Measurements from ENCODE around the gene HINT3. TPM values are rescaled to one million over a fixed set of nuclear protein-coding genes. Genes with fewer than 3 reads are reported as not detected.

HINT3 gene
- total and polyA plus RNA-seq, 2 donors (not counting 3 experiments of a cell fraction or from before 2014, with no cell fraction given): 1.8 to 8.4 TPM

- ChIA-PET CTCF (interaction anchor here (0.8 to 2.8 kb wide), 32 partner anchors 8 to 1695 kb away, joined by 3 to 18 read pairs (median 4); partner anchors contain the start of genes HINT3, NCOA7, RNF146 and TRMT11), POLR2A (interaction anchor here (1.2 kb wide), 1 partner anchor 8 kb away, joined by 4 read pairs; the partner anchor contains the start of gene TRMT11)
- peaks cover 4% of the 10 kb centered on the region for H4K20me1 ChIP-seq (replicated peaks; ENCODE audit: control insufficient read depth, extremely low read depth, insufficient read depth, low read length)
- TF ChIP-seq GATA2 (IDR thresholded peaks at IDR 0.05; ENCODE audit: insufficient read depth, insufficient read length, low read depth, low read length) (no peak), JUN (IDR thresholded peaks at IDR 0.05; ENCODE audit: borderline replicate concordance, insufficient read depth, insufficient read length, low read depth) (no peak), POLR2A (IDR thresholded peaks at IDR 0.05; ENCODE audit: low read depth, low read length) (no peak), MAX (IDR thresholded peaks at IDR 0.05; ENCODE audit: insufficient read depth, insufficient read length) (no peak), MYC (IDR thresholded peaks at IDR 0.05; ENCODE audit: low read depth, low read length) (no peak), CTCF (IDR thresholded peaks at IDR 0.05; ENCODE audit: extremely low read depth in 1 of 2, insufficient read depth in 1 of 2, low read depth in 1 of 2, low read length in 2 of 2) (no peak), FOS (IDR thresholded peaks at IDR 0.05; ENCODE audit: borderline replicate concordance, insufficient read depth, low read length) (no peak), POLR2AphosphoS5 (IDR thresholded peaks at IDR 0.05; ENCODE audit: insufficient read depth, low read depth, low read length) (no peak), EZH2 (IDR thresholded peaks at IDR 0.05; ENCODE audit: borderline replicate concordance, low read depth, low read length, severe bottlenecking) (no peak)
- BruUV-seq (replicated peaks): no TSS peak
- dilution Hi-C loops (cut with MboI; ENCODE audit: extremely low pct_ligation_motif_present, low sequenced_read_pairs) (no loop called here), intact Hi-C loops (cut with micrococcal nuclease) (loop anchor here (5.0 kb wide), 4 partner anchors 272 to 1272 kb away; partner anchors contain the start of gene RNF146)
- H3K9ac ChIP-seq (replicated peaks; ENCODE audit: extremely low read depth, insufficient read depth, low read length): no peak overlapping the region
- H3K4me2 ChIP-seq (ENCODE audit: insufficient read depth, low read length): no peak overlapping the region
- H3K27ac ChIP-seq (ENCODE audit: insufficient read depth, low read depth, low read length): no peak overlapping the region
- H3K9me1 ChIP-seq (replicated peaks; ENCODE audit: control insufficient read depth, extremely low read depth, insufficient read depth, low read length): no peaks in the 10 kb centered on the region
- H3K9me3 ChIP-seq (replicated peaks; ENCODE audit: control insufficient read depth, insufficient read depth, low read length): no peaks in the 10 kb centered on the region
- peaks cover 0 to 7% of the 10 kb centered on the region in 2 experiments for H3K36me3 ChIP-seq (ENCODE audit: control insufficient read depth in 2 of 2, extremely low read depth in 1 of 2, insufficient read depth in 2 of 2, low read length in 2 of 2)
- DNase-seq (ENCODE audit: low read depth, low spot score): no peak
- no peak overlapping the region for H3K4me3 ChIP-seq (replicated peaks in 1 of 3; ENCODE audit: insufficient read depth in 1 of 3, low read depth in 1 of 3, low read length in 3 of 3)
- FAIRE-seq: no peak
- H3K27me3 ChIP-seq (ENCODE audit: control insufficient read depth in 2 of 2, insufficient read depth in 2 of 2, low read length in 2 of 2): no peaks in the 10 kb centered on the region
- H2AFZ ChIP-seq (ENCODE audit: low read depth, low read length): no peak overlapping the region
- H3K4me1 ChIP-seq (ENCODE audit: control insufficient read depth, extremely low read depth, insufficient read depth, low read length): no peaks in the 10 kb centered on the region
- peaks cover 16% of the 10 kb centered on the region for H3K79me2 ChIP-seq (ENCODE audit: control insufficient read depth, insufficient read depth, low read length)
Observed at GRCh38 chr6:125994670-125995488, 38.3 kb downstream of the HINT3 start.

All from endothelial cell of umbilical vein (primary cell).